DMS153 (cell line): Measurements from ENCODE around the gene PTPN14.

ENCODE experiments used
- DNase-seq: peaks from one replicate; lab custom pipeline; 2025; lab: John Stamatoyannopoulos, UW

Gene PTPN14

GRCh38 chr1:214568328-214568727 lies 16.9 kb upstream of the PTPN14 start:
- no peak for DNase-seq

DNA sequence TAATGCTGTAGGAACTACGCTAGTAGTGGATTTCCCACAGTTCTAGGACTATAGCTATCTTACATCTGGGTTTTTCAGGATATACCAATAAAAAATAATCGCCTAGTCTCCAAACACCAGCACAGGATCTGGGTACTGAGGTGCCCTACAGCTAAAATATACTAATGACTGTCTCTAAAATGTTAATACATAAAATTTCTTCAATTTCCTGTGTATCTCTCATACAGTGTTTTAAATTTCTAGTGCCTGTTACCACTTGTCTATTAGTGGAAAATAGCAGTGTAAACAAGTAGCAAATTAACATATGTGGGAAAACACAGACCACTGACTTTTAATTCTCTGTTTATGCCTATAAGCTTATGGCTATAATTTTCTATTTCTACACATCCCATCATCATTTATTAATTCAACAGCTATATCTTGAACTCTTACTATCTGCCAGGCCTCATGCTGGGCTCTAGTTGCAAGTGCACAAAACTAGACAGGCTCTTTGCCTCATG lies 16.1 kb upstream of the PTPN14 start:
- no peak for DNase-seq

DNA sequence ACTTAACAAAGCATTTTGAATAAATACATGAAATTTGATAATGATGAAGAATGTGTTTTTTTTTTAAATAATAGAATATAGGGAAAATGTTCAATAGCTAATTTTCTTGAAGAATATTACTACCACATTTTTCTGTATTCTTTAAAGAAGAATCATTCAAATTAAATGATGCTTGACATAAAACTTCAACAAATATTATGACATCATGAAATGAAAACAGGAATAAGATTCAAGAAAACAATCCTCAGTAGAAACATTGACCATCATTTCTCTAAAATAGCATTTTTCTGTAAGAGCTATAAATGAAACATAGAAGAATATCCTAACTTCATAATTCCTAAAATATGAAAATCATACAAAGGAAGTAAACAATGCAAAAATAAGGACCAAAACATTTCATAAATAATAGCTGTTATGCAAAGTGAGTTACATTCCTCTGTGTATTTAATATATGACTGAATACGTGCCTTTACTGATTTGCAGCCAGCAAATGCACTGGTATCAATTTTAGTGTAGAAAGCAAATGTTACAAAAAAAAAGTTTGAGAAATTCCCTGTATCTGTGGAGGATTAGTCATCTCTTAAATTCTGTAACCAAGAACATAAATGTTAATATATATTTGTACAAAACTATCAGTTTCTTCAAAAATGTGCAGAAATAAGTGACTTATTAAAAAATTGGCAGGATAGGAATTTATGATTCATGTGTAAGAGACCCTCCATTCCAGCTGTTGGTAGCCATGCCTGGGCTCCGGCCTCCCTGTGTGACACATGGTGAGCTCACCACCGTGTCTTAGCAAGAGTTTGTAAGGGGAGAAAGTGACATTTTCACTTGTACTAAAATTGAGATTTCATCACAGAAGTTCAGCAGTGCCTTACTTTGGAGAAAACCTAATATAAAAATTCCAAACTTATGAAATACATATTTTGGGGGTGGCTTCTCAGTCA lies 15.0 kb upstream of the PTPN14 start:
- DNase-seq, result no peak

DNA sequence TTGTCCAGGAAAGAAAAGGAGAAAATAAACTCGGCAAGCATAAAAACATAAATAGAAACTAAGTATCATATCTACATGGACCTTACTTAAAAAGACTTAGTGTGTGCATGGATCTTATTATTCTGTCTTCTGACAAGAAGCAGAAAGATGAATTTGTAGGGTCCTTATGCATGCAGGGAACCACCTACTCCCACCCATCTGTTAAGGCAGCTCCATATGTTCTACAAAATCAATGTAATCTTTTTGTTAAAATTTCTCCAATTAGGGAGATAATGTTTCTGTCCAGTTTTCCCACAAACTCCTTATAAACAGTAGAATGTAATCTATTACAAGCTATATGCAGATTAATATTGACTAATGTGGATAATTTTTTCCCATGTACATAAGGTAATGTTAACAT lies 13.9 kb upstream of the PTPN14 start:
- DNase-seq, result no peak

DNA sequence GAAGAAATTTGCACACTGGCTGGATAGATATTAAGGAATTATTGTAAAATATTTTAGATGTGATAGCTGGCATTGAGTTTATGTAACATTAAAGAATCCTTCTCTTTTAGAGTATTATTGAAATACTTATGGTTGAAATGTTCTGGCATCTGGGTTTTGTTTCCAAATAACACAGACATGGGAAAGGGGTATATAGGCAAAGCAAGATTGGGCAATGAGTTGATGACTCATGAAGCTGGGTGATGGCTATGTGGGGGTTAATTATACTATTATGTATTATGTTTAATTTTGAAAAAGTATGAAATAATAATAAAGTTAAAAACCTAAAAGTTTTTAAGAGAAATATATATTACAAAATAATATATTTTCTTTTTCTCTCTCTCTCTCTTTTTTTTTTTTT lies 12.5 kb upstream of the PTPN14 start:
- DNase-seq, result no peak

DNA sequence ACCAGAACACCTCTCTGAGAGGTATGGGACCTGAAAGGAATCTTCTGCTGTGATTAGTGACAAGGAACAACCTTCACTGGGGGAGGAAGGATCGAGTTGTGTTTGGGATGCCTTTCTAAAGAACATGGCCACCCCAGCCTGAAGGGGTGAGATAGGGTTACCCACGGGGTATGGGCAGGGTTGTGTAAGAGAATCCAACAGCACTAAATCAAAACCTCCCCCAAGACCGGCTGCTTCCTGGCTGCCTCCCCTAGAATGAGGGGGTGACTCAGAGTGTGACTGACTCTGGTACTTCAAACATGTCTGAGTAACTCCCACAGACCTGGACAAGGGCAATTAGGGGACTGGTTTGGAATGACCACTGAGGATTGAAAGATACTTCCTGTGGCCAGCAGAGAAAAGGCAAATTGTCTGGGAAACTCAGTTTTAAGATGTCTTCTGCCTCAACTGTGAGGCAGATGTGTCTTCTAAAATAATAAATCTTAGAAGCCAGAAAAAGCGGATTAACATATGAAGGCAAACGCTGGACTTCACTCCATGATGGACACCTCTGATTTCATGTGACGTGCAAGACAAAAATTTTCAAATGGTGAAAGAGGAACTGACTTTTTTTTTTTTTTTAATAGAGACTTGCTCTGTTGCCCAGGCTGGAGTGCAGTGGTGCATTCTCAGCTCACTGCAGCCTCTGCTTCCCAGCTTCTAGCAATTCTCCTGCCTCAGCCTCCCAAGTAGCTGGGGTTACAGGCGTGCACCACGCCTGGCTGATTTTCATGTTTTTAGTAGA lies 6.7 kb upstream of the PTPN14 start:
- DNase-seq, result no peak

DNA sequence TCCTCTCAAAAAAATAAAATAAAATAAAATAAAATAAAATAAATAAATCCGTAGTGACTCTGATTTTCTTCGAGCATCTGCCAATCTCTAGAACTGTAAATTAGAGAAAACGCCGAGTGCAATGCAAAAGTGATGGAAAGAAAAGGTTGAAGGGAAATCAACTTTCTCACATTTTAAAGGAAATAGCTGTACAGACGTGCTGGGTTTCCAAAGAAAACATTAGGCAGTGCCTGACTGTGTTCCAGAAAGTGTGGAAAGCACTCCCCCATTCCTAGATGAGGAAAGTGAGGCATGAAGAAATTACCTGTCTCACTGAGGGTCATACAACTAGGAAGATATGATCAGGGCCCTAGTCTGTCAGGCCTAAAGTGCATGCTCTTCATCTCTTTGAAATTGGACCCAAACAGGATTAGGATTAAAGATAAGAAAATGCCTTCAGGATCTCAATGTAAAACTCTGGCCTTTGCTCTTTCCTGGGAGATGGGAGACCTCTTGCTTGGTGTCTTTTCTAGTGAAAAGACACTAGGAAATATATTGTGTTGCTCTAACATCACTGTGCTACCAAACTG lies 1.8 kb upstream of the PTPN14 start:
- DNase-seq, result no peak

- DNase-seq, result no peak
Measured at GRCh38 chr1:214552174-214552608, 789 bp upstream of the PTPN14 start.

GRCh38 chr1:214550857-214551435 lies 456 bp downstream of the PTPN14 start:
- no peak for DNase-seq

DNA sequence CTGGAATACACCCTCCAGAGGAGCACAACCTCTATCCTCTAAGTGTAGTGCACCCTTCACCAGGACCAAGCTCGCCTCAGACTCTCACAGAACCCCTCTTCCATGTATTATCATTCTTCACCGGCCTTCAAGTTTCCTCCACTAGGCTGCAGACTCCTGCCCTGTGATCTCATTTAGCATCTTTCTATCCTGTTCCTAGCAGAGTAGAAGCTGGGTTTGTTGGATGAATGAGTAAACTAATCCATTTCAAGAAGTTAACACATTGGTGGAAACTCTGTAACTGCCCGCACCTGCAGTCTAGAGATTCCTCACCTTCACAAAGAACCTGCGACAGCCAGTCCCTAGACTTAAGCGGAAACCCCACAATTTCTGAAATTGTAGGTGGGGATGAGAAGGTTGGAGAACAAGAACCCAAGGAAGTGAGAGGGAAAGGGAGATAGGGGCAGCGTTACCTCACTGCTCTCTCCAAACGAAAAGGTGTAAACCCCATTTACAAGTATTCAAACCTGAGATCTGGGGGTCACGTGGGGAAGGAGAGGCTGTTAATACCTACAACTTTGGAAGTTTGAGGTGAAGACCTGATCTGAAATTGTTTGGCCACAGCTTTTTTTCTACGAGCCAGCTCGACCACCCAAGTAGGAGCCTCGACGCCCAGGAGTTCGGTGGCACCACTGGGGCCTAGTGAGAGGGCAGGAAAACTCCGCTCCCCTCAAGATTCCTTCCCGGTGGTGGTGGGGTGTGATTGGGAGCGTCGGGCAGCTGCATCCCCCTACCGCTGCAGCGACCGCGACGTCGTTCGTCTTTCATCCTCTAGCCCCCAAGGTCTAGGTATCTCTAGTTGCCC lies 1.2 kb downstream of the PTPN14 start:
- no peak for DNase-seq

DNA sequence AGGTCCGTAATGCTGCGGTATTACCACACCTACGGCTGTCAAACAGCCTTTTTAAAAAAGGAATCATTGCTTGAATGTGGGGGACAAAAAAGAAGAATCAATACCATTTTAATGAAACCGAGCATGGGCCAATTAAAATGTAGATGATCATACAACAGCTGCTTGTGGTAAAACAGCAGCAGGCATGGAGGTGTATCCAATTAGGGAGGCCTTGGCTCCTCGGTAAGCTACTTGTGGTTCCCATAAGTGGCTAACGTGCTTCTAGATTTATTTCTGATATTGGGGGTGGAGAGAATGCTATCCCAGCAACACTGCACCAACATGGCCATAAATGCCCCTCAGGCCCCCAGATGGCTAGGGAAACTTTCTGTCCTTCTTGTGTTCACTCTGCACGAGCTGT lies 1.8 kb downstream of the PTPN14 start:
- DNase-seq, result no peak

DNA sequence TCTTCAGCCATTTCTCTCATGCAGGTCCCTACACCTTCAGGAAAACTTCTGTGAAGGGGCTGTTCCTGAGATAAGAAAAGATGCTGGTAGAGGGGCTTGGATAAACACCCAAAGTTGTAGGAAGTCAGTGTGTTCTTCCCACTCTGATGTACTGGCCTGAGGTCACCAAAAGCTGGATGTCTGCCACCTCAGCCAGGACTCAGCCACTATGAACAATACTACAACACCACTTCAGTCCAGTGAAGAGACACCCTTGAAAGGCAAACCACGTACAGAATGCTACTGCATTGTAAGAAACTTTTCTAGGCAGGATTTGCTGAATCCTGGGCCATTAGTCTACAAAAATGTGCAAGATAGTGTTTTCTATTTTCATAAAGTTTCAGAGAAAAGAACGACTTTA lies 2.4 kb downstream of the PTPN14 start:
- no peak for DNase-seq

GRCh38 chr1:214548271-214548670 lies 3.1 kb downstream of the PTPN14 start:
- DNase-seq, result no peak

DNA sequence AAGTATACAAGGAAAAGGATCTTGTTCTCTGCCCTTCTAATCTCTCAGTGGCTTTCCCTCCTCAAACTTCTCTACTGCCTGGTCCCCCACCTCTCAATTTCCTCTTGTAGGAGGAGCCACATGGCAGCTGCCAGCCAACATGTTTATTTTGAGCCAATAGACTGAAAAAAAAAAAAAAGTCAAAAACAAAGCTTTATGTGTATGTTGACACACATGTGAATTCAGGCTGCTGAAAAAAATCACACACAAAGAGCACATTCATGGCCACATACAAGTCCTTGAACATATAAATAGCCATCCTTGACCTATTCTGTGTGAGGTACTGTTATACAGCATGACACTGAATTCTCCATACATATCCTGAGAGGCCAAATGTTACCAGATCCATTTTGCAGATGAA lies 3.7 kb downstream of the PTPN14 start:
- DNase-seq, result no peak

DNA sequence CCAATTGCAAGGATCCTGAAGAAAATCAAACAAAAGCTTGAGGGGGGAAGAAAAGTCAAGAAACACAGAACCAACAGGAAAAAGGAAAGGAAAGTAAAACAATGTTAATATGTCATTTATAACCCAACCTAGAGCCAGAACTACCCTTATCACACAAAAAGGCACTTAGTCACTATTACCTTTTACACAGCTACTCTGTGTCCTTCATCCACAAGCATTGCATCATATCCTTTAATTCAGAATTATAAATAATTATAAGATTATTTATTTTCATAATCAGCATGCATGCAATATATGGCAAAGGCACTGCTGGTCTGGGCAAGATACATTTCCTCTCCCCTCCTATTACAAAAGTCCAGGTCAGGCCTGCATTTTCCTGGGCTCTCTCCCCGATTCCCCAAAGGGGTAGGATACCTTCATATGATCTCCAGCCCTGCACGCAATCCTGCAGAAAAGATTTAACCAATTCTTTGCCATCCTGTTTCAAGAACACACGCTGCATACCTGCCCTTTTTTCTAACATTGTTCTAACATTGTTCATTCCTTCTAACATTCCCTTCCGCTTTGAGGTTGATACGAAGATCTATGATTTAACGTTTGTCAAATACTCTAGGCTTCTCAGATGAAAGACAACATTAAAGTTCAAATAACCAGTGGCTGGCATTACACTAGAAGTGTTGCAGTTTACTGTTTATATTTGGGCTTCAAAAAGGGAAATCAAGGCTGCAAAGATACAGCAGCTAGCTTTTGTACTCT lies 4.3 kb downstream of the PTPN14 start:
- DNase-seq, result no peak

DNA sequence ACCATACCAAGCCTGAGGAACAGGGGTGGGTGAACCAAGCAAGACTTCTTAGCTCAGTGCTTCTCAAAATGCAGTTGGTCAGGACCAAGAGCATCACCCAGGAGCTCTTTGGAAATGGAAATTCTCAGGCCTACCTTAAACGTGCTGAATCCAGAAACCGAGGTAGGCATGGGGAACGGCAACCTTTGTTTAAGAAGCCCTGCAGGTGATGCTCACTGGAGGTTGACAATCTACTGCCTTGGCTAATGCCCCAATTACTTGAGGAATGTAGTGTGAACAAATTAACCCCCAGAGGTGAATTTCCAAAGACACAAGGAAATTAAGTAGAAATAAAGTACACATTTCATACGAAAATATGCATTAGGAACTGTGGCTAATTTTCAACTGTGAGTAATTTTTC lies 5.3 kb downstream of the PTPN14 start:
- no peak for DNase-seq

DNA sequence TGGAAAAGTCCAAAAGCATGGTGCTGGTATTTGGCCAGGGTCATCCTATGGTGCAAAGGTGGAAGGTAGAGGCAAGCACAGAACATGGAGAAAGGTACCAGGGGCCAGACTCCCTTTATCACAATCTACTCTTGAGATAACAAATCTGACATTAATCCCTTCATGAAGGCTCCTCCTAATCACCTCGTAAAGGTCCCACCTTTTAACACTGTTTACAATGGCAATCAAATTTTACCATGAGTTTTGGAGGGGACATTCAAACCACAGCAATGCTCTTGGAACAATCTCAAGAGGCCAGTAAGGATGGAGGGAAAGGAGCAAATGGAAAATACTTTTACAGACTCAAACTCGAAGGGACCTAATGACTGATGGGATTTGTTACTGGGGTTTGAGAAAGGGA lies 6.1 kb downstream of the PTPN14 start:
- no peak for DNase-seq

DNA sequence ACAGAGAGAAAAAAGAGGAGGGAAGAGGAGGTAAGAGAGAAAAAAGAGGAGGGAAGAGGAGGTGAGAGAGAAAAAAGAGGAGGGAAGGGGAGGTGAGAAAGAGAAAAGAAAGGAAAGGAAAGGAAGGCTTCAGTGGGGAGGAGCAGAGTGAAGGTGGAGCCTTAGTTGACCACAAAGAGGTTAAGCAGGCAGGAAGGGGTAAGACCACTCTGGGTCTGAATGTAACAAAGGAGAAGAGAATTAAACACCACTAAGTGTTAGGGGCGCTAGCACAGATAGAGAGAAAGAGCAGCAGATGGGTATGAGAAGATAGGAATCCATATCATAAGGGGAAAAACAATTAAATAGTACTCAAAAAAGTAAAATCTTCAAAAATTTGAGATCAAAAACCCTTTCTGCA lies 6.6 kb downstream of the PTPN14 start:
- DNase-seq, result no peak

- no peak for DNase-seq
Measured at GRCh38 chr1:214542275-214543199, 8.9 kb downstream of the PTPN14 start.
